Thyroid gland (tissue), 4 donors: Measurements from ENCODE around the gene TMPRSS5. TPM values are rescaled to one million over a fixed set of nuclear protein-coding genes. Genes with fewer than 3 reads are reported as not detected.

Experiments used
- DNase-seq, 2 donors: peaks; one replicate each; pipeline ENCODE4 v3.0.0-alpha.2; 2019
- H3K27ac ChIP-seq, 3 donors: fragments of 200-600 bp; sonication (generic); 1 replicate in 2 of 3; 2 replicates in 1 of 3; pipeline ENCODE4 v1.5.1; 2016 to 2019; ENCODE audit warnings: mild to moderate bottlenecking in 1 of 3, moderate library complexity in 1 of 3
- H3K27me3 ChIP-seq: fragments of 200-600 bp; sonication (generic); one replicate; pipeline ENCODE4 v1.5.1; 2019
- H3K36me3 ChIP-seq, 2 donors: fragments of 200-600 bp; sonication (generic); one replicate each; pipeline ENCODE4 v1.5.1; 2016 to 2019
- H3K4me1 ChIP-seq, 2 donors: fragments of 200-600 bp; sonication (generic); one replicate each; pipeline ENCODE4 v1.5.1; 2017 to 2019
- H3K4me3 ChIP-seq, 3 donors: fragments of 200-600 bp; sonication (generic); replicated peaks in 1 of 3; 1 replicate in 2 of 3; 2 replicates in 1 of 3; pipeline ENCODE4 v1.5.1; 2016; ENCODE audit warnings: mild to moderate bottlenecking in 1 of 3
- H3K9me3 ChIP-seq: fragments of 200-600 bp; sonication (generic); one replicate; pipeline ENCODE4 v1.5.1; 2017
- POLR2A ChIP-seq, 2 donors: fragments of 450-650 bp; IDR thresholded peaks; one replicate each; pipeline ENCODE4 v1.6.1; 2017; ENCODE audit warnings: antibody characterized with exemption in 2 of 2, mild to moderate bottlenecking in 2 of 2, moderate library complexity in 1 of 2
- WGBS, 2 donors: methylation state at CpG; one replicate each; pipeline ENCODE4 v1.1.5; 2017; 5-methylcytosine and 5-hydroxymethylcytosine counted together
- intact Hi-C: fragments of 100-400 bp; cut with DNase I; formaldehyde crosslinking; loops from one replicate; pipeline ENCODE4 v1.15.1; 2023
- small RNA-seq: library from RNA; depleted of rRNA; stranded (forward); fragments of <200 nt; gene quantifications from one replicate; pipeline ENCODE3, GENCODE V24; 2016
- total RNA-seq, 4 donors: library from RNA; depleted of rRNA; stranded (reverse); fragments of >200 nt; gene quantifications; one replicate each; pipeline ENCODE4 v1.2.3, GENCODE V29; 2016
- TF ChIP-seq, protein P1 (sequence below), 6 experiments: fragments of 200-600 bp in 3 of 6; fragments of 450-650 bp in 3 of 6; sonication (generic) in 3 of 6; IDR thresholded peaks; one replicate each; pipeline ENCODE4 v1.5.1; 2016 to 2019; ENCODE audit warnings: antibody characterized with exemption in 6 of 6, mild to moderate bottlenecking in 2 of 6, inconsistent platforms in 1 of 6, moderate library complexity in 1 of 6

The TMPRSS5 gene
- total RNA-seq, 4 donors from 2014 or later, result 0.40 to 0.59 (median 0.45) TPM; not detected in 1

DNA sequence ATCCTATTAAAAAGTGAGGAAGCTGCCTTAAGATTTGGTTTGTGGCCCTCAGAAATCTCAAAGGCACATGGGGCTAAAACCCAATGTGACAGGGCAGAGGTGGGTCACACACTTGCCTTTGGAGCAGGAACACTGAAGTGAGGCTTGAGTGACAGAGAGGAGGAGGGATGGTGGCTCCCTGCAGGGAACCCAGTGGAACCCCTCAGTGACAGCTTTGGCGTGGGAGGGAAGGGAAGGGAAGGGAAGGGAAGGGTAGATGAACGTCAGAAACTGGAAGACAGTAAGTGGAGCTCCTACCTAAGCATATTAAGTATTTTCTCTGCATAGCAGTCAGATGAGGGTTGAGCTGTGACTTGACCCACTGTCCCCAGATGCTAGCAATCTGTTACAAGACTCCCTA, 68.5 kb downstream of the TMPRSS5 start:
- WGBS, 2 donors, result 56 to 57% methylated on average over 2 of the region's 2 CpGs
- no peaks in the 10 kb centered on the region for H3K27me3 ChIP-seq
- TF ChIP-seq, protein P1, sequence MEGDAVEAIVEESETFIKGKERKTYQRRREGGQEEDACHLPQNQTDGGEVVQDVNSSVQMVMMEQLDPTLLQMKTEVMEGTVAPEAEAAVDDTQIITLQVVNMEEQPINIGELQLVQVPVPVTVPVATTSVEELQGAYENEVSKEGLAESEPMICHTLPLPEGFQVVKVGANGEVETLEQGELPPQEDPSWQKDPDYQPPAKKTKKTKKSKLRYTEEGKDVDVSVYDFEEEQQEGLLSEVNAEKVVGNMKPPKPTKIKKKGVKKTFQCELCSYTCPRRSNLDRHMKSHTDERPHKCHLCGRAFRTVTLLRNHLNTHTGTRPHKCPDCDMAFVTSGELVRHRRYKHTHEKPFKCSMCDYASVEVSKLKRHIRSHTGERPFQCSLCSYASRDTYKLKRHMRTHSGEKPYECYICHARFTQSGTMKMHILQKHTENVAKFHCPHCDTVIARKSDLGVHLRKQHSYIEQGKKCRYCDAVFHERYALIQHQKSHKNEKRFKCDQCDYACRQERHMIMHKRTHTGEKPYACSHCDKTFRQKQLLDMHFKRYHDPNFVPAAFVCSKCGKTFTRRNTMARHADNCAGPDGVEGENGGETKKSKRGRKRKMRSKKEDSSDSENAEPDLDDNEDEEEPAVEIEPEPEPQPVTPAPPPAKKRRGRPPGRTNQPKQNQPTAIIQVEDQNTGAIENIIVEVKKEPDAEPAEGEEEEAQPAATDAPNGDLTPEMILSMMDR (IDR thresholded peaks at IDR 0.05), result no peak
- TF ChIP-seq POLR2A (IDR thresholded peaks at IDR 0.05), result no peak
- DNase-seq, result no peak
- intact Hi-C loops, result no loop called here
- no peaks in the 10 kb centered on the region for H3K36me3 ChIP-seq
- H3K4me3 ChIP-seq, result no peak overlapping the region
- no peaks in the 10 kb centered on the region for H3K9me3 ChIP-seq
- no peaks in the 10 kb centered on the region for H3K4me1 ChIP-seq
- H3K27ac ChIP-seq, result no peak overlapping the region

Small RNAs within 50 kb of the gene (small RNA-seq; reads per million reads assigned to genes)
- not detected for gene RPS29P19

Other genes with a start within 250 kb of the TMPRSS5 start
- gene DRD2, start 230.9 kb downstream of the TMPRSS5 start, total RNA-seq, result under 1 TPM in 1 of 4 donors, not detected in 3; 0.20 TPM
- gene ZW10, start 67.4 kb upstream of the TMPRSS5 start, total RNA-seq, result 10 to 100 TPM; 11.3 to 14.5 (median 12.8) TPM
- gene CLDN25, start 73.5 kb upstream of the TMPRSS5 start, total RNA-seq, result not detected
- gene USP28, start 169.3 kb upstream of the TMPRSS5 start, total RNA-seq, result 10 to 100 TPM; 15.3 to 36.7 (median 26.2) TPM
- gene HTR3B, start 198.5 kb upstream of the TMPRSS5 start, total RNA-seq, result not detected